Measurements from ENCODE around the gene C11orf98.

- TF ChIP-seq CTCF (conservative IDR thresholded peaks at IDR 0.05 in 1 of 2, IDR thresholded peaks at IDR 0.05 in 1 of 2; ENCODE audit: extremely low read depth in 1 of 2, insufficient read depth in 1 of 2, low read depth in 1 of 2, low read length in 2 of 2) (no peak), EZH2 (IDR thresholded peaks at IDR 0.05; ENCODE audit: borderline replicate concordance, low read length) (no peak)
These were observed 10.7 kb downstream of the C11orf98 start for GRCh38 chr11:62654297-62654696.

Measured in mammary epithelial cell (primary cell).